ENCODE results near the gene ZBTB21.

DNA sequence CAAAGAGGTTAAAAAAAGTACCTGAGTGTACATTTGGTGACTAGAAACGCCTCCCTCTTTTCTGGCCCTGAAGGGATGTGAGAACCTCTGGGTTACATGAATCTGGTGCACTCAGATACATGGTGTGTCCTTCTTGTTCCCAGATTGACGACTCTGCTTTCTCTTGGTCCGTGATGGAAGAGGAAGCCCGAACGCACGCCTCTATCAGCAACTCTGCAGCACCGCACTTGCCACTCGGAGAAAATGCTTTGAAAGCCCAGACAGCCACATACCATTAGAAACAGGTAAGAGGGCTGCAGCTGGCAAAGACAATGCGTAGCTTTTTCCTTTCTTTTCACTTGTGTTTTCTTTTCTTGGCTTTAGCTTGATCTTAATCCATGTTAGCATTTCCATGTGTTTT lies 21.1 kb upstream of the ZBTB21 start:
- TF ChIP-seq CHD7 (IDR thresholded peaks at IDR 0.05; ENCODE audit: insufficient replicate concordance, low read length) (no peak), USF2 (IDR thresholded peaks at IDR 0.05; ENCODE audit: low read length) (no peak)
